HCT116 (cell line): ENCODE results near the gene GABRG1. TPM values are rescaled to one million over a fixed set of nuclear protein-coding genes. Genes with fewer than 3 reads are reported as not detected.

Source experiments
- ATAC-seq: fragments of 200-7000 bp; cut with Tn5 transposase; 2 replicates; pipeline ENCODE4 v1.9.1; 2020; ENCODE audit warnings: mild to moderate bottlenecking, moderate library complexity
- Bru-seq: library from RNA; stranded (reverse); fragments of 400-500 nt; gene quantifications from one replicate; lab custom pipeline; 2021; lab: Mats Ljungman, UMichigan
- BruChase-seq, 2 experiments: library from RNA; stranded (reverse); fragments of 400-500 nt; gene quantifications; one replicate each; lab custom pipeline; 2021; lab: Mats Ljungman, UMichigan
- BruUV-seq: library from RNA; stranded (reverse); fragments of 400-500 nt; replicated peaks from 2 replicates; lab custom pipeline; 2021; lab: Mats Ljungman, UMichigan
- CTCF ChIA-PET: fragments of 300-600 bp; sonication (Branson Sonifier 250); formaldehyde crosslinking; loops from one replicate; lab custom pipeline; 2021; ENCODE audit warnings: antibody characterized with exemption; lab: Charles Lee
- POLR2A ChIA-PET: fragments of 300-600, 350-600 bp; sonication (Branson Sonifier 250); formaldehyde crosslinking; loops from one replicate; lab custom pipeline; 2021; ENCODE audit warnings: antibody characterized with exemption; lab: Charles Lee
- RAD21 ChIA-PET, 2 experiments: fragments of 300-600 bp; sonication (Branson Sonifier 250); formaldehyde crosslinking; loops; one replicate each; lab custom pipeline; 2023; ENCODE audit warnings: low total read pairs in 2 of 2; ENCODE audit not compliant: uncharacterized antibody in 2 of 2, unreplicated experiment in 2 of 2, low non-redundant PET in 1 of 2; lab: Charles Lee
- DNase-seq: peaks from one replicate; pipeline ENCODE4 v3.0.0-alpha.2; 2010; ENCODE audit warnings: low read depth, low spot score
- H2AFZ ChIP-seq: fragments of 200-600 bp; shearing (Covaris generic), sonication (generic); 2 replicates; pipeline ENCODE4 v1.6.1; 2017; ENCODE audit warnings: low read depth, mixed run types, mixed read lengths, antibody characterized with exemption, low read length; ENCODE audit not compliant: poor library complexity, severe bottlenecking
- H3K27ac ChIP-seq: 2 replicates; pipeline ENCODE4 v1.5.1; 2012; ENCODE audit warnings: low read depth, low read length
- H3K27me3 ChIP-seq: fragments of 200-600 bp; sonication (generic); 2 replicates; pipeline ENCODE4 v1.6.1; 2016; ENCODE audit warnings: mixed run types, low read length, mixed read lengths; ENCODE audit not compliant: insufficient read depth
- H3K36me3 ChIP-seq, 2 experiments: fragments of 200-500 bp in 1 of 2; fragments of 200-600 bp in 1 of 2; sonication (Bioruptor generic) in 1 of 2; sonication (generic) in 1 of 2; 2 replicates each; pipeline versions ENCODE4 v1.5.1 to v1.6.1; 2014 to 2016; ENCODE audit warnings: low read length in 2 of 2, inconsistent platforms in 1 of 2, mixed read lengths in 1 of 2, mixed run types in 1 of 2; ENCODE audit not compliant: insufficient read depth in 2 of 2, control insufficient read depth in 1 of 2
- H3K4me1 ChIP-seq, 2 experiments: fragments of 200-600 bp in 1 of 2; sonication (generic) in 1 of 2; 2 replicates each; pipeline versions ENCODE4 v1.5.1 to v1.6.1; 2012 to 2017; ENCODE audit warnings: low read length in 2 of 2, inconsistent platforms in 1 of 2, mild to moderate bottlenecking in 1 of 2, mixed read lengths in 1 of 2, mixed run types in 1 of 2, moderate library complexity in 1 of 2; ENCODE audit not compliant: insufficient read depth in 2 of 2, control insufficient read depth in 1 of 2
- H3K4me2 ChIP-seq: fragments of 200-600 bp; sonication (generic); 2 replicates; pipeline ENCODE4 v1.6.1; 2017; ENCODE audit warnings: mixed run types, low read length, mixed read lengths
- H3K4me3 ChIP-seq, 2 experiments: fragments of 200-600 bp in 1 of 2; sonication (generic) in 1 of 2; replicated peaks in 1 of 2; 2 replicates each; pipeline ENCODE4 v1.5.1; 2011 to 2016; ENCODE audit warnings: low read length in 2 of 2, control low read depth in 1 of 2, low read depth in 1 of 2, mild to moderate bottlenecking in 1 of 2, mixed read lengths in 1 of 2, mixed run types in 1 of 2
- H3K79me2 ChIP-seq: fragments of 200-600 bp; sonication (generic); 2 replicates; pipeline ENCODE4 v1.6.1; 2017; ENCODE audit warnings: mild to moderate bottlenecking, mixed run types, low read length, moderate library complexity, mixed read lengths; ENCODE audit not compliant: insufficient read depth
- H3K9ac ChIP-seq: fragments of 200-600 bp; sonication (generic); 2 replicates; pipeline ENCODE4 v1.6.1; 2016; ENCODE audit warnings: low read length, mixed read lengths
- H3K9me2 ChIP-seq: fragments of 200-600 bp; sonication (generic), shearing (Covaris generic); 2 replicates; pipeline ENCODE4 v1.6.1; 2017; ENCODE audit warnings: mixed run types, mild to moderate bottlenecking, moderate library complexity; ENCODE audit not compliant: insufficient read depth
- H3K9me3 ChIP-seq, 2 experiments: fragments of 200-500 bp in 1 of 2; fragments of 200-600 bp in 1 of 2; sonication (Bioruptor generic) in 1 of 2; sonication (generic) in 1 of 2; 2 replicates each; pipeline ENCODE4 v1.6.1; 2014 to 2017; ENCODE audit warnings: low read length in 2 of 2, mixed read lengths in 2 of 2, inconsistent platforms in 1 of 2, low read depth in 1 of 2, mild to moderate bottlenecking in 1 of 2, mixed run types in 1 of 2, moderate library complexity in 1 of 2; ENCODE audit not compliant: control insufficient read depth in 1 of 2, insufficient read depth in 1 of 2
- H4K20me1 ChIP-seq: fragments of 200-600 bp; sonication (generic), shearing (Covaris generic); 2 replicates; pipeline ENCODE4 v1.6.1; 2017; ENCODE audit warnings: mixed run types, mild to moderate bottlenecking, moderate library complexity; ENCODE audit not compliant: insufficient read depth
- EGR1 ChIP-seq: IDR thresholded peaks from 2 replicates; pipeline ENCODE4 v1.6.1; 2012; ENCODE audit warnings: low read depth
- EZH2phosphoT487 ChIP-seq: fragments of 200-600 bp; IDR thresholded peaks from 2 replicates; pipeline ENCODE4 v1.6.1; 2018; ENCODE audit warnings: antibody characterized with exemption, borderline replicate concordance
- POLR2A ChIP-seq: IDR thresholded peaks from 2 replicates; pipeline ENCODE4 v1.7.0; 2011; ENCODE audit warnings: borderline replicate concordance; ENCODE audit not compliant: insufficient read depth, insufficient read length; ENCODE audit errors: extremely low read depth
- SIN3A ChIP-seq: IDR thresholded peaks from 2 replicates; pipeline ENCODE4 v1.6.1; 2012; ENCODE audit warnings: low read depth
- SP1 ChIP-seq: IDR thresholded peaks from 2 replicates; pipeline ENCODE4 v1.6.1; 2012; ENCODE audit warnings: low read depth
- TCF7L2 ChIP-seq: IDR thresholded peaks from 2 replicates; pipeline ENCODE4 v1.7.0; 2011; ENCODE audit warnings: borderline replicate concordance, inconsistent platforms; ENCODE audit not compliant: insufficient read depth, insufficient read length; ENCODE audit errors: extremely low read depth
- YY1 ChIP-seq: IDR thresholded peaks from 2 replicates; pipeline ENCODE4 v1.6.1; 2011; ENCODE audit warnings: low read length, low read depth, moderate library complexity, mild to moderate bottlenecking; ENCODE audit not compliant: insufficient replicate concordance; ENCODE audit errors: extremely low read depth
- ZNF274 ChIP-seq: fragments of 200-500 bp; sonication (Bioruptor generic); IDR thresholded peaks from 2 replicates; pipeline ENCODE4 v1.6.1; 2014; ENCODE audit warnings: mild to moderate bottlenecking, low read depth, low read length, inconsistent platforms
- intact Hi-C: fragments of 100-400 bp; cut with micrococcal nuclease; formaldehyde crosslinking; loops from 2 replicates; pipeline ENCODE4 v1.10.0; 2022
- long read RNA-seq: library from polyadenylated mRNA; unstranded; transcript quantifications from one replicate; pipeline ENCODE4 v2.0.0, GENCODE V29; 2021; ENCODE audit not compliant: unreplicated experiment
- polyA plus RNA-seq: library from polyadenylated mRNA; unstranded; fragments of >200 nt; gene quantifications from 2 replicates; pipeline ENCODE4 v1.2.1, GENCODE V29; 2012; ENCODE audit warnings: missing spikeins
- total RNA-seq: library from RNA; stranded (reverse); gene quantifications from one replicate; pipeline ENCODE4 v1.2.1, GENCODE V29; 2021; ENCODE audit not compliant: unreplicated experiment
- TF ChIP-seq, protein P1 (sequence below), 3 experiments: fragments of 200-600 bp in 1 of 3; sonication (generic) in 1 of 3; IDR thresholded peaks in 2 of 3; conservative IDR thresholded peaks in 1 of 3; 2 replicates each; pipeline ENCODE4 v1.5.1; 2012 to 2017; ENCODE audit warnings: low read depth in 2 of 3, low read length in 2 of 3, antibody characterized with exemption in 1 of 3, borderline replicate concordance in 1 of 3, control low read depth in 1 of 3, mild to moderate bottlenecking in 1 of 3, mixed read lengths in 1 of 3, mixed run types in 1 of 3, moderate library complexity in 1 of 3; ENCODE audit not compliant: insufficient read depth in 1 of 3
- TF ChIP-seq, protein P2 (sequence below): IDR thresholded peaks from 2 replicates; pipeline ENCODE4 v1.6.1; 2012

Gene GABRG1
- total RNA-seq (not detected), Bru-seq, nascent RNA (percentile 1 among the genes with signal in this experiment), BruChase-seq, experiment 1, labeled RNA remaining after a 6-hour chase (not detected), BruChase-seq, experiment 2, labeled RNA remaining after a 2-hour chase (not detected)
- not detected in 2 replicates for polyA plus RNA-seq
- long read RNA-seq: 0 reads

DNA sequence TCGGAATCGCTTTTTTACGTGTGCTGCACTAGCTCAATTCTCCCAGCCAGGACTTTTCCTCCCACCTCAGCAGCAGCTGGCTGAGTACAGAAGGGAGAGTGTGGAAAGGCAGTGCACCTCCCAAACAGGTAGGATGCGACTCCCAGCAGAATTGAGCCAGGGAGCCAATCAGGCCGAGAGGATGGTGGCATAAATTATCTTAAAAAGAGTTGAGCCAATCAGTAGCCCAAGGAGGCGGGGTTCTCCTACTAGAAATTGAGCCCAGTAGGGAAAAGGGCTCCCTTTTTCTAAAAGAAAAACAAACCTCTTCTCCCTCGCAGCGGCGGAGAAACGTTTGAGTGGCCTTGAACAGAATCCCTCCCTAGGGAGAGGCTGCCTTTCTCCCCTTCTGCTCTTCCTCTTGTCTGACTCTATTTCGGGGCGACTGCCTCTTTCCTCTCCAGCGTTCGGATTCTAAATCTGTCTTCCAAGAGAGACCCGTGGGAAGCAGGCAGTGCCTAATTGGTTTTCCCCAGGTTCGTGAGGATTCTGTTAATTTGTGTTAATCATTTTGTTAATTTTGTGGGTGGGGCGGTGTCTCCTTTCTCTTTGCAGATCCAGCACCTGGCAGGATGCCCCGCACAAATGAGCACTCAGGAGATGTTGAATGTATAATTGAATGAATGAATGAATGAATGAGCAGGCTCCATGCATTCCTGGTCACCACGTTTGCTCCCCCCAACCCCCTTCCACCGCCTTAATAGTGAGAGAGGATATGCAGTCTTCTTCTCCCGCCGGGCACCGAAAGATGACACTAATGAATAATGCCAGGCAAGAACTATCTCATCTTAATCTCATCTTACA lies at the start of gene GABRG1:
TSS of gene GABRG1 (minus strand) at position 142 of the 843 bp plus-strand sequence. CDS start at position 1, 141 bp downstream.
- Histone ChIP-seq H3K9ac (no peak within 1 kb of the TSS), H3K9me3 (peaks cover 6 to 11% of the 10 kb centered on the region in 2 experiments; a peak in 3 of 4 replicates), H3K4me3 (no peak within 1 kb of the TSS), H4K20me1 (no peaks in the 10 kb centered on the region), H3K36me3 (no peaks in the 10 kb centered on the region), H3K4me1 (no peaks in the 10 kb centered on the region), H3K27me3 (no peaks in the 10 kb centered on the region), H3K79me2 (no peaks in the 10 kb centered on the region), H3K27ac (no peak within 1 kb of the TSS), H3K4me2 (no peak within 1 kb of the TSS), H3K9me2 (no peaks in the 10 kb centered on the region), H2AFZ (no peak within 1 kb of the TSS)
- intact Hi-C loops: no loop called here
- ChIA-PET RAD21 (no interaction called here), CTCF (no interaction called here), POLR2A (no interaction called here)
- no TSS peak for BruUV-seq
- no peak for ATAC-seq
- DNase-seq: no peak
- TF ChIP-seq SP1 (no peak), SIN3A (no peak), EZH2phosphoT487 (no peak), YY1 (no peak), POLR2A (no peak), ZNF274 (no peak), EGR1 (no peak), TCF7L2 (no peak)
- TF ChIP-seq, protein P1, sequence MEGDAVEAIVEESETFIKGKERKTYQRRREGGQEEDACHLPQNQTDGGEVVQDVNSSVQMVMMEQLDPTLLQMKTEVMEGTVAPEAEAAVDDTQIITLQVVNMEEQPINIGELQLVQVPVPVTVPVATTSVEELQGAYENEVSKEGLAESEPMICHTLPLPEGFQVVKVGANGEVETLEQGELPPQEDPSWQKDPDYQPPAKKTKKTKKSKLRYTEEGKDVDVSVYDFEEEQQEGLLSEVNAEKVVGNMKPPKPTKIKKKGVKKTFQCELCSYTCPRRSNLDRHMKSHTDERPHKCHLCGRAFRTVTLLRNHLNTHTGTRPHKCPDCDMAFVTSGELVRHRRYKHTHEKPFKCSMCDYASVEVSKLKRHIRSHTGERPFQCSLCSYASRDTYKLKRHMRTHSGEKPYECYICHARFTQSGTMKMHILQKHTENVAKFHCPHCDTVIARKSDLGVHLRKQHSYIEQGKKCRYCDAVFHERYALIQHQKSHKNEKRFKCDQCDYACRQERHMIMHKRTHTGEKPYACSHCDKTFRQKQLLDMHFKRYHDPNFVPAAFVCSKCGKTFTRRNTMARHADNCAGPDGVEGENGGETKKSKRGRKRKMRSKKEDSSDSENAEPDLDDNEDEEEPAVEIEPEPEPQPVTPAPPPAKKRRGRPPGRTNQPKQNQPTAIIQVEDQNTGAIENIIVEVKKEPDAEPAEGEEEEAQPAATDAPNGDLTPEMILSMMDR (IDR thresholded peaks at IDR 0.05 in 2 of 3, conservative IDR thresholded peaks at IDR 0.05 in 1 of 3; ENCODE audit: borderline replicate concordance in 1 of 3, insufficient read depth in 1 of 3, low read depth in 2 of 3, low read length in 2 of 3): no peak
- TF ChIP-seq, protein P2, sequence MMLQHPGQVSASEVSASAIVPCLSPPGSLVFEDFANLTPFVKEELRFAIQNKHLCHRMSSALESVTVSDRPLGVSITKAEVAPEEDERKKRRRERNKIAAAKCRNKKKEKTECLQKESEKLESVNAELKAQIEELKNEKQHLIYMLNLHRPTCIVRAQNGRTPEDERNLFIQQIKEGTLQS: no peak
- TF ChIP-seq, all 23 proteins: peak for 0
